DND-41 (cell line): ENCODE data around the gene FEN1.

Source experiments
- ATAC-seq: fragments of 200-7000 bp; cut with Tn5 transposase; 3 replicates; pipeline ENCODE4 v1.9.1; 2021; ENCODE audit warnings: low read depth; ENCODE audit not compliant: insufficient read depth
- DNase-seq: peaks from one replicate; pipeline ENCODE4 v3.0.0-alpha.2; 2020
- H2AFZ ChIP-seq: 2 replicates; pipeline ENCODE4 v1.6.0; 2012; ENCODE audit warnings: low read depth, low read length
- H3K27ac ChIP-seq: 2 replicates; pipeline ENCODE4 v1.5.1; 2012; ENCODE audit warnings: low read length, inconsistent platforms
- H3K27me3 ChIP-seq: fragments of 200-600 bp; sonication (generic); 2 replicates; pipeline ENCODE4 v1.6.0; 2012; ENCODE audit warnings: low read length, mild to moderate bottlenecking, inconsistent platforms; ENCODE audit not compliant: insufficient read depth, poor library complexity
- H3K36me3 ChIP-seq: 2 replicates; pipeline ENCODE4 v1.5.1; 2012; ENCODE audit warnings: low read length, inconsistent platforms; ENCODE audit not compliant: insufficient read depth
- H3K4me1 ChIP-seq: 2 replicates; pipeline ENCODE4 v1.5.1; 2012; ENCODE audit warnings: mild to moderate bottlenecking, low read length; ENCODE audit not compliant: insufficient read depth
- H3K4me2 ChIP-seq: 2 replicates; pipeline ENCODE4 v1.6.0; 2012; ENCODE audit warnings: mild to moderate bottlenecking, moderate library complexity, low read length, inconsistent platforms; ENCODE audit not compliant: insufficient read depth
- H3K4me3 ChIP-seq, 2 experiments: fragments of 200-600 bp in 1 of 2; shearing (Covaris generic) in 1 of 2; 2 replicates each; pipeline ENCODE4 v1.5.1; 2012 to 2016; ENCODE audit warnings: inconsistent platforms in 2 of 2, low read length in 2 of 2, mild to moderate bottlenecking in 2 of 2, low read depth in 1 of 2, moderate library complexity in 1 of 2
- H3K79me2 ChIP-seq: 2 replicates; pipeline ENCODE4 v1.6.0; 2012; ENCODE audit warnings: low read length, inconsistent platforms; ENCODE audit not compliant: insufficient read depth
- H3K9ac ChIP-seq: 2 replicates; pipeline ENCODE4 v1.6.0; 2012; ENCODE audit warnings: low read depth, mild to moderate bottlenecking, inconsistent platforms, low read length, moderate library complexity
- H3K9me3 ChIP-seq: 2 replicates; pipeline ENCODE4 v1.5.1; 2012; ENCODE audit warnings: low read length, moderate library complexity, mild to moderate bottlenecking, inconsistent platforms; ENCODE audit not compliant: insufficient read depth, severe bottlenecking
- H4K20me1 ChIP-seq: 2 replicates; pipeline ENCODE4 v1.6.0; 2012; ENCODE audit warnings: low read length; ENCODE audit not compliant: insufficient read depth
- CTCF ChIP-seq: IDR thresholded peaks from 2 replicates; pipeline ENCODE4 v1.5.1; 2012; ENCODE audit warnings: borderline replicate concordance, low read length, moderate library complexity, mild to moderate bottlenecking; ENCODE audit not compliant: poor library complexity, severe bottlenecking; ENCODE audit errors: extremely low read depth
- EZH2 ChIP-seq: IDR thresholded peaks from 3 replicates; pipeline ENCODE4 v1.6.1; 2012; ENCODE audit warnings: borderline replicate concordance, low read depth, mild to moderate bottlenecking, moderate library complexity, low read length, inconsistent platforms; ENCODE audit not compliant: severe bottlenecking

Gene FEN1

GRCh38 chr11:61760946-61761345, 31.8 kb upstream of the FEN1 start:
- TF ChIP-seq EZH2 = no peak
- no peak for TF ChIP-seq CTCF
- H3K4me3 ChIP-seq = no peak overlapping the region
- peaks cover 3% of the 10 kb centered on the region; the same call in 1 of the 2 replicates for H3K4me1 ChIP-seq
- DNase-seq = no peak
- H2AFZ ChIP-seq = no peak overlapping the region
- no peaks in the 10 kb centered on the region for H3K36me3 ChIP-seq
- H3K9me3 ChIP-seq = no peaks in the 10 kb centered on the region
- no peak overlapping the region for H3K4me2 ChIP-seq
- no peaks in the 10 kb centered on the region for H3K27me3 ChIP-seq
- ATAC-seq = no peak
- no peak overlapping the region for H3K9ac ChIP-seq
- no peaks in the 10 kb centered on the region for H4K20me1 ChIP-seq
- H3K27ac ChIP-seq = no peak overlapping the region
- no peaks in the 10 kb centered on the region for H3K79me2 ChIP-seq

GRCh38 chr11:61761440-61762222, 31.1 kb upstream of the FEN1 start:
- Histone ChIP-seq H3K4me3 (no peak overlapping the region), H3K9me3 (no peaks in the 10 kb centered on the region), H3K9ac (no peak overlapping the region), H3K79me2 (no peaks in the 10 kb centered on the region), H2AFZ (no peak overlapping the region), H4K20me1 (no peaks in the 10 kb centered on the region), H3K4me1 (peaks cover 1% of the 10 kb centered on the region; the same call in 1 of the 2 replicates), H3K27me3 (no peaks in the 10 kb centered on the region), H3K27ac (no peak overlapping the region), H3K4me2 (no peak overlapping the region), H3K36me3 (no peaks in the 10 kb centered on the region)
- DNase-seq = no peak
- no peak for ATAC-seq
- TF ChIP-seq CTCF (no peak), EZH2 (no peak)

- Histone ChIP-seq H3K4me3 (no peak overlapping the region), H3K27ac (no peak overlapping the region), H3K4me1 (no peaks in the 10 kb centered on the region), H3K36me3 (no peaks in the 10 kb centered on the region), H3K79me2 (no peaks in the 10 kb centered on the region), H3K4me2 (no peak overlapping the region), H3K9me3 (no peaks in the 10 kb centered on the region), H4K20me1 (no peaks in the 10 kb centered on the region), H3K9ac (no peak overlapping the region), H3K27me3 (no peaks in the 10 kb centered on the region), H2AFZ (no peak overlapping the region)
- ATAC-seq (no peak), DNase-seq (no peak)
- TF ChIP-seq EZH2 (no peak), CTCF (no peak)
These were observed 30.5 kb upstream of the FEN1 start for GRCh38 chr11:61762223-61762615.
